ENCODE data around the gene THOC6. TPM values are rescaled to one million over a fixed set of nuclear protein-coding genes. Genes with fewer than 3 reads are reported as not detected.
A peak's percentile ranks its signal among the peaks of the same experiment; 100 is the strongest.

The THOC6 gene
- total RNA-seq, 1 donor from 2014 or later = 18.3 TPM

- DNase-seq (ENCODE audit: low read depth in 2 of 2) = no peak
These were observed 7.8 kb upstream of the THOC6 start for GRCh38 chr16:3015865-3016521.

GRCh38 chr16:3017344-3017743, 6.5 kb upstream of the THOC6 start:
- DNase-seq (ENCODE audit: low read depth in 2 of 2) = no peak

GRCh38 chr16:3017794-3018506, 5.9 kb upstream of the THOC6 start, which contains the start of gene CLDN6:
TSS of gene CLDN6 (minus strand) at chr16:3018183. CDS start at chr16:3016021, 2,162 bp downstream.
- no peak for DNase-seq (ENCODE audit: low read depth in 2 of 2)

- DNase-seq (ENCODE audit: low read depth in 2 of 2) = no peak
These were observed 4.1 kb upstream of the THOC6 start for GRCh38 chr16:3019594-3020246.

- DNase-seq (ENCODE audit: low read depth in 2 of 2) = peak; percentile 78 to 79
These were observed 3.6 kb upstream of the THOC6 start, which contains the start of gene TNFRSF12A for GRCh38 chr16:3020247-3020603. TSS of gene TNFRSF12A (plus strand) at chr16:3020368. CDS start at chr16:3020398, 30 bp downstream.

GRCh38 chr16:3020604-3021448, 3.0 kb upstream of the THOC6 start:
- DNase-seq (ENCODE audit: low read depth in 2 of 2) = peak; percentile 87 to 91

GRCh38 chr16:3021449-3022207, 2.2 kb upstream of the THOC6 start:
- peak in 1 of 2 donors; percentile 77 for DNase-seq (ENCODE audit: low read depth in 2 of 2)

- DNase-seq (ENCODE audit: low read depth in 2 of 2) = peak; percentile 82 to 95
These were observed 1.6 kb upstream of the THOC6 start for GRCh38 chr16:3022208-3022683.

- DNase-seq (ENCODE audit: low read depth in 2 of 2) = no peak
These were observed 986 bp upstream of the THOC6 start for GRCh38 chr16:3022684-3023414.

GRCh38 chr16:3023415-3023668, 493 bp upstream of the THOC6 start:
- DNase-seq (ENCODE audit: low read depth in 2 of 2) = no peak

GRCh38 chr16:3025032-3026002, 1.5 kb downstream of the THOC6 start:
- no peak for DNase-seq (ENCODE audit: low read depth in 2 of 2)

GRCh38 chr16:3026003-3026378, 2.2 kb downstream of the THOC6 start:
- DNase-seq (ENCODE audit: low read depth in 2 of 2) = no peak

GRCh38 chr16:3026609-3027488, 3.0 kb downstream of the THOC6 start:
- DNase-seq (ENCODE audit: low read depth in 2 of 2) = no peak

GRCh38 chr16:3027489-3027795, 3.6 kb downstream of the THOC6 start:
- no peak for DNase-seq (ENCODE audit: low read depth in 2 of 2)

- DNase-seq (ENCODE audit: low read depth in 2 of 2) = peak; percentile 69 to 87
These were observed 4.3 kb downstream of the THOC6 start for GRCh38 chr16:3027983-3028715.

GRCh38 chr16:3028716-3029319, 5.0 kb downstream of the THOC6 start:
- DNase-seq (ENCODE audit: low read depth in 2 of 2) = no peak
